ENCODE data around the gene CLECL1.

DNA sequence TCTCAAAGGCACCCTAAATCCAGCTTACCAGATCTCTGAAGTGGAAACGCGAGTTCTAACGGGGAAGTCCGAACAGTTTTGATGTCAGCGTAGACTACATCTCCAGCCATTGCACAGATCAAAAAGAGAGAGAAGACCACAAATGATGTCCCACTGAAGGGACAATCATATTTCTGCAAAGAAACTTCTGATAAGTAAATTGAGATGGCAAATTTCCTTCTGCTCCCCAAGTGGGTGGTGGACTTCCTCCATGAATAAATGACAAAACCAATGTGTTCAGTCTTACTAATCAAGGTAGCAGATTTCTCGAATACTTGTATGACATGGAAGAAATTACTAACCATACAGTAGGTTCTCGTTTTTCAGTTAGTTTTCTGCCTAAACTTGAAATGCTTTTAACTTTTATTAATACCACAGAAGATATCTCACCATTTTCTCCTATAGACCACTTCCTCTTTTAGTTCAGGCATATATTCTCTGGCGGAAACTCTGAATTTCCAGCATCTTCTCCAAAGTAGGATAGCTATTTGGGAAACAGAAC is at the start of gene CLECL1:
- TF ChIP-seq CTCF (IDR thresholded peaks at IDR 0.05): no peak
- no peak for TF ChIP-seq POLR2AphosphoS5 (IDR thresholded peaks at IDR 0.05)

Data from upper lobe of left lung (tissue), 4 donors.